Lung (tissue), 12 donors: ENCODE measurements around the gene RPL13. TPM values are rescaled to one million over a fixed set of nuclear protein-coding genes. Genes with fewer than 3 reads are reported as not detected.

Source experiments
- ATAC-seq: fragments of 200-7000 bp; cut with Tn5 transposase; one replicate; pipeline ENCODE4 v1.9.1; 2020; ENCODE audit warnings: moderate number of reproducible peaks; ENCODE audit not compliant: insufficient read depth, low FRiP score
- DNase-seq, 3 donors: peaks; one replicate each; pipeline ENCODE4 v3.0.0-alpha.2; 2013 to 2017
- H3K27ac ChIP-seq, 2 donors: one replicate each; pipeline ENCODE4 v1.5.1; 2013; ENCODE audit warnings: mild to moderate bottlenecking in 2 of 2, moderate library complexity in 2 of 2, control low read depth in 1 of 2, inconsistent platforms in 1 of 2, low read depth in 1 of 2, low read length in 1 of 2
- H3K27me3 ChIP-seq, 3 donors: one replicate each; pipeline ENCODE4 v1.5.1; 2013; ENCODE audit warnings: low read length in 2 of 3; ENCODE audit not compliant: control insufficient read depth in 3 of 3, insufficient read depth in 3 of 3
- H3K36me3 ChIP-seq, 4 donors: one replicate each; pipeline ENCODE4 v1.5.1; 2013; ENCODE audit warnings: low read length in 4 of 4, mild to moderate bottlenecking in 1 of 4, moderate library complexity in 1 of 4; ENCODE audit not compliant: control insufficient read depth in 4 of 4, insufficient read depth in 4 of 4
- H3K4me1 ChIP-seq, 5 donors: one replicate each; pipeline ENCODE4 v1.5.1; 2013; ENCODE audit warnings: low read length in 5 of 5, mild to moderate bottlenecking in 2 of 5, moderate library complexity in 1 of 5; ENCODE audit not compliant: control insufficient read depth in 5 of 5, insufficient read depth in 5 of 5
- H3K4me3 ChIP-seq: one replicate; pipeline ENCODE4 v1.5.1; 2013; ENCODE audit warnings: mild to moderate bottlenecking, control low read depth, moderate library complexity
- H3K9ac ChIP-seq, 2 donors: one replicate each; pipeline ENCODE4 v1.5.1; 2013; ENCODE audit warnings: low read length in 2 of 2, control low read depth in 1 of 2; ENCODE audit not compliant: insufficient read depth in 1 of 2
- H3K9me3 ChIP-seq, 4 donors: one replicate each; pipeline ENCODE4 v1.5.1; 2013; ENCODE audit warnings: low read length in 3 of 4, mild to moderate bottlenecking in 1 of 4, moderate library complexity in 1 of 4; ENCODE audit not compliant: control insufficient read depth in 4 of 4, insufficient read depth in 3 of 4
- WGBS, 2 donors: extraction: QIAGEN DNeasy Blood & Tissue Kit; methylation state at CpG; one replicate each; pipeline ENCODE4 v1.1.7; 2013; 5-methylcytosine and 5-hydroxymethylcytosine counted together
- polyA plus RNA-seq, 2 donors: library from polyadenylated mRNA; stranded (reverse); fragments of 200-250 nt; gene quantifications; one replicate each; pipeline ENCODE4 v1.2.1, GENCODE V29; 2013
- total RNA-seq, 2 donors: library from RNA; depleted of rRNA in 1 of 2; stranded (reverse); fragments of >200 nt in 1 of 2; gene quantifications; one replicate each; pipeline ENCODE4 v1.2.1, GENCODE V29; 2014 to 2021
- TF ChIP-seq, protein P1 (sequence below): IDR thresholded peaks from 2 replicates; pipeline ENCODE4 v1.5.1; 2012; ENCODE audit warnings: mild to moderate bottlenecking; ENCODE audit errors: control extremely low read depth, extremely low read depth
- donor health status: control.
- donor health status: control.
- donor health status: Bipolar disorder and iron deficiency.
- donor health status: healthy.
- donor health status: DM: yes; HTN: yes; CAD: no.

The RPL13 gene
- total and polyA plus RNA-seq, 4 donors: 1,905 to 7,821 (median 4,043) TPM

DNA sequence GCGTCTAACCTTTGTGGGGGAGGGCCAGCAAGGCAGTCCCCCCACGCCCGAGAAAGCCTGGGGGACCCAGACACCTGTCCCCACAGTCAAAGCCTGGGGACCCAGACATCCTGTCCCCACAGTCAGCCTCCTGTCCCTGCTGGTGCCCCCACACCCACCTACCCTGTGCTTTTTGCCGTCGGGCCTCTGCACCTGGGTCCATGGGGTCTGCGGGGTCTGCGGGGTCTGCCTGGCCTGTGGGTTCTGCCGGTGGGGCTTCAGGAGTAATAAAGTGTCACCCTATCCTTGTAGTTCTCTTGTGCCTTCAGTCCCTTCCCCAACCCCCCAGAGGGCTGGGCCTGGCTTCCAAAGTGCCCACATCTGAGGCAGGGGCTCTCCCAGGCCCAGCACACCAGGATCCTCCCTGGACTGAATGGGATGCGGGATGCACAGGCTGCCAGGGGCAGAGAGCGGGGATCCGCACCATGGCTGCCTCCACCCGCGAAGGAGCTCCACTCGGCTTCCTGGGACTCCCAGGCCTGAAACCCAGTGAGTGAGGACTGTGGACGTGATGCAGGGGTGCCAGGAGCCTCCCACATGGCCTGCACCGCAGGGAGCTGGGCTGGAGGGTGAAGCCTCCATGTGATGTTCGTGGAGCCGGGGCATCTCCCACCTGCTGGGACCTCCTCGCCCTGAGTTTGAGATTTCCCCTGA, 36.6 kb downstream of the RPL13 start:
- no peaks in the 10 kb centered on the region for H3K4me1 ChIP-seq
- no peaks in the 10 kb centered on the region for H3K27me3 ChIP-seq
- H3K9me3 ChIP-seq: no peaks in the 10 kb centered on the region
- DNase-seq (no peak), ATAC-seq (no peak)
- TF ChIP-seq, protein P1, sequence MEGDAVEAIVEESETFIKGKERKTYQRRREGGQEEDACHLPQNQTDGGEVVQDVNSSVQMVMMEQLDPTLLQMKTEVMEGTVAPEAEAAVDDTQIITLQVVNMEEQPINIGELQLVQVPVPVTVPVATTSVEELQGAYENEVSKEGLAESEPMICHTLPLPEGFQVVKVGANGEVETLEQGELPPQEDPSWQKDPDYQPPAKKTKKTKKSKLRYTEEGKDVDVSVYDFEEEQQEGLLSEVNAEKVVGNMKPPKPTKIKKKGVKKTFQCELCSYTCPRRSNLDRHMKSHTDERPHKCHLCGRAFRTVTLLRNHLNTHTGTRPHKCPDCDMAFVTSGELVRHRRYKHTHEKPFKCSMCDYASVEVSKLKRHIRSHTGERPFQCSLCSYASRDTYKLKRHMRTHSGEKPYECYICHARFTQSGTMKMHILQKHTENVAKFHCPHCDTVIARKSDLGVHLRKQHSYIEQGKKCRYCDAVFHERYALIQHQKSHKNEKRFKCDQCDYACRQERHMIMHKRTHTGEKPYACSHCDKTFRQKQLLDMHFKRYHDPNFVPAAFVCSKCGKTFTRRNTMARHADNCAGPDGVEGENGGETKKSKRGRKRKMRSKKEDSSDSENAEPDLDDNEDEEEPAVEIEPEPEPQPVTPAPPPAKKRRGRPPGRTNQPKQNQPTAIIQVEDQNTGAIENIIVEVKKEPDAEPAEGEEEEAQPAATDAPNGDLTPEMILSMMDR: no peak
- H3K4me3 ChIP-seq: no peak overlapping the region
- H3K36me3 ChIP-seq: no peaks in the 10 kb centered on the region
- H3K27ac ChIP-seq: no peak overlapping the region
- WGBS, 2 donors: 90 to 95% methylated on average over 18 to 19 of the region's 19 CpGs
- H3K9ac ChIP-seq: no peak overlapping the region

DNA sequence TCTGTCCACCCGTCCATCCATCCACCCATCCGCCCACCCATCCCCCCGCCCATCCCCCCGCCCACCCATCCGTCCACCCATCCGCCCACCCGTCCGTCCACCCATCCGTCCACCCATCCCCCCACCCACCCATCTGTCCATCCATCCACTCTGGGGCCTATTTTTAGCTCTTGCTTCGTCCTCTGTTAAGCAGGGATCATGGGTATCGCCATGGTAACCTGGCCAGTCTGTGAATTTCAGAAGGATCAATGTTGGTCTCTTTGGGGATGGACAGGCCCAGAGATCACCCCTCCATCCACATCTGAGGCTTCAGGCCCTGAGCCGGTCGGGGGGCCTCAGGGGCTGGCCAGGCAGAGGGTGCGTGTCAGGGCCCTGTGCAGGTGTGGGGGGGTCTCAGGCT, 37.7 kb downstream of the RPL13 start:
- H3K9me3 ChIP-seq: no peaks in the 10 kb centered on the region
- H3K4me3 ChIP-seq: no peak overlapping the region
- peaks cover 0 to 9% (median 3%) of the 10 kb centered on the region in 5 donors for H3K4me1 ChIP-seq
- H3K27ac ChIP-seq: no peak overlapping the region
- H3K9ac ChIP-seq: no peak overlapping the region
- TF ChIP-seq, protein P1: no peak
- peaks cover 0 to 7% (median 2%) of the 10 kb centered on the region in 3 donors for H3K27me3 ChIP-seq
- no peaks in the 10 kb centered on the region for H3K36me3 ChIP-seq
- no peak for ATAC-seq
- DNase-seq: peak in 1 of 3 donors; percentile 16
- WGBS, 2 donors: 72 to 82% methylated on average over 13 to 14 of the region's 14 CpGs

DNA sequence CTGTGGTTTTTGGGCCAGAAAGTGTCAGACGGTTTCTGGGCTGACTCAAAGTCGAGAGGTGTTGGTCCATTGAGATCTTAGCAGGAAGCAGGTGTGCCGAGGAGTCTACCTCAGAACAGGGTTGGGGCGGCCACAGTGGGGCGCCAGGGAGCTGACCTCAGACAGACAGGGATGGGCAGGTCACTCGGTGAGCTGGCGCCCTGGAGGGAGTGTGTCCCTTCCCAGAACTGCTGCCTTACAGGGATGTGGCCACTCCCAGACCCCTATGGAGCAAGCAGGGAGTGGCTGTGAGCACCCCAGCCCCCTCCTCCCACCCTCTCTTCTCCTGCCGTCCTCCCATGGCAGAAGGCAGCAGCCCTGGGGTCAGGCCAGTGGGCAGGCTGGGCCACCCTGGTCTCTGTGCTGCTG, 39.0 kb downstream of the RPL13 start:
- Histone ChIP-seq H3K27ac (no peak overlapping the region), H3K9me3 (no peaks in the 10 kb centered on the region), H3K4me1 (peaks cover 0 to 9% (median 3%) of the 10 kb centered on the region in 5 donors), H3K27me3 (peaks cover 0 to 8% (median 2%) of the 10 kb centered on the region in 3 donors), H3K36me3 (no peaks in the 10 kb centered on the region), H3K9ac (no peak overlapping the region), H3K4me3 (no peak overlapping the region)
- 38 to 48% methylated on average over 7 to 8 of the region's 8 CpGs for WGBS, 2 donors
- TF ChIP-seq, protein P1: no peak
- ATAC-seq (no peak), DNase-seq (no peak)
